Cardiac muscle cell (in vitro differentiated cells and primary cell): ENCODE results near the gene TFCP2L1. TPM values are rescaled to one million over a fixed set of nuclear protein-coding genes. Genes with fewer than 3 reads are reported as not detected.

Experiments
- DNase-seq, 2 donors: peaks; one replicate each; pipeline versions ENCODE4 v3.0.0 to v3.0.0-alpha.2; 2010 to 2017; ENCODE audit warnings: low read depth in 1 of 2, low spot score in 1 of 2
- H3K27ac ChIP-seq: fragments of 200-600 bp; sonication (generic); 2 replicates; pipeline ENCODE4 v1.5.1; 2016
- H3K27me3 ChIP-seq: fragments of 200-600 bp; sonication (generic); 2 replicates; pipeline ENCODE4 v1.6.0; 2016; ENCODE audit warnings: control low read depth
- H3K36me3 ChIP-seq: fragments of 200-600 bp; sonication (generic); 2 replicates; pipeline ENCODE4 v1.5.1; 2016; ENCODE audit warnings: control low read depth
- H3K4me1 ChIP-seq: fragments of 200-600 bp; sonication (generic); 2 replicates; pipeline ENCODE4 v1.8.1; 2017; ENCODE audit warnings: low read depth, mild to moderate bottlenecking, mixed run types
- H3K4me3 ChIP-seq: fragments of 200-600 bp; sonication (generic); 2 replicates; pipeline ENCODE4 v1.5.1; 2016; ENCODE audit warnings: mild to moderate bottlenecking
- H3K9me3 ChIP-seq: fragments of 200-600 bp; sonication (generic); 2 replicates; pipeline ENCODE4 v1.5.1; 2017; ENCODE audit warnings: low read depth, mild to moderate bottlenecking, control low read depth
- polyA plus RNA-seq: library from polyadenylated mRNA; unstranded; fragments of >200 nt; fragmentation: Nextera tagmentation; extraction: Ambion mirVana; gene quantifications from 2 replicates; pipeline ENCODE4 v1.2.1, GENCODE V29; 2016
- total RNA-seq: library from RNA; depleted of rRNA; stranded (reverse); fragments of >200 nt; gene quantifications from 2 replicates; pipeline ENCODE4 v1.2.3, GENCODE V29; 2016
- TF ChIP-seq, protein P1 (sequence below): IDR thresholded peaks from 2 replicates; pipeline ENCODE4 v1.5.1; 2012; ENCODE audit warnings: low read depth, mild to moderate bottlenecking, low read length

TFCP2L1 gene
- total and polyA plus RNA-seq, 2 experiments from 2014 or later = 0.31 TPM; not detected in 1

GRCh38 chr2:121287146-121287798 is 2.3 kb upstream of the TFCP2L1 start:
- H3K27me3 ChIP-seq = peaks cover 51% of the 10 kb centered on the region
- H3K9me3 ChIP-seq = no peaks in the 10 kb centered on the region
- no peak for DNase-seq
- H3K27ac ChIP-seq = no peak overlapping the region
- no peaks in the 10 kb centered on the region for H3K36me3 ChIP-seq
- TF ChIP-seq, protein P1, sequence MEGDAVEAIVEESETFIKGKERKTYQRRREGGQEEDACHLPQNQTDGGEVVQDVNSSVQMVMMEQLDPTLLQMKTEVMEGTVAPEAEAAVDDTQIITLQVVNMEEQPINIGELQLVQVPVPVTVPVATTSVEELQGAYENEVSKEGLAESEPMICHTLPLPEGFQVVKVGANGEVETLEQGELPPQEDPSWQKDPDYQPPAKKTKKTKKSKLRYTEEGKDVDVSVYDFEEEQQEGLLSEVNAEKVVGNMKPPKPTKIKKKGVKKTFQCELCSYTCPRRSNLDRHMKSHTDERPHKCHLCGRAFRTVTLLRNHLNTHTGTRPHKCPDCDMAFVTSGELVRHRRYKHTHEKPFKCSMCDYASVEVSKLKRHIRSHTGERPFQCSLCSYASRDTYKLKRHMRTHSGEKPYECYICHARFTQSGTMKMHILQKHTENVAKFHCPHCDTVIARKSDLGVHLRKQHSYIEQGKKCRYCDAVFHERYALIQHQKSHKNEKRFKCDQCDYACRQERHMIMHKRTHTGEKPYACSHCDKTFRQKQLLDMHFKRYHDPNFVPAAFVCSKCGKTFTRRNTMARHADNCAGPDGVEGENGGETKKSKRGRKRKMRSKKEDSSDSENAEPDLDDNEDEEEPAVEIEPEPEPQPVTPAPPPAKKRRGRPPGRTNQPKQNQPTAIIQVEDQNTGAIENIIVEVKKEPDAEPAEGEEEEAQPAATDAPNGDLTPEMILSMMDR = no peak
- no peak overlapping the region for H3K4me3 ChIP-seq
- H3K4me1 ChIP-seq = no peaks in the 10 kb centered on the region

DNA sequence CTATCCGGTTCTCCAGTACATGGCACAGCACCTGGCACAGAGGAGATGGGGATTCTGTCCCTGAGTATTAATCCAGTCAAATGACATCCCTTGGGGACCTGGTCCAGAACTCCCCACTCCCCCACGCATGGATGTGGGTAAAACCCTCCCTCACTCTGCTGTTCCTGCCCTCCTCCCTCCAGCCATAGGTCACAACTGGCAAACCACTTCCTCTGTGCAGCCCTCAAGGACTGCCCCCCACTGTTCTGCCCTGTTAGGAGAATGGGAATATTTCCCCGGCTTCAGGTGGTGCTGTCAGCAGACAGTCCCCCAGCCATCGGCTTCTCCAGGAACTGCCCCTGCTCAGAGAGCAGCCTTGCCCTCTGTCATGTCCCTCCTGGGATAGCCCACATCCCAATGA is 1.5 kb upstream of the TFCP2L1 start:
- Histone ChIP-seq H3K4me3 (no peak overlapping the region), H3K4me1 (no peaks in the 10 kb centered on the region), H3K27ac (no peak overlapping the region), H3K36me3 (no peaks in the 10 kb centered on the region), H3K9me3 (no peaks in the 10 kb centered on the region), H3K27me3 (peaks cover 59% of the 10 kb centered on the region)
- TF ChIP-seq, protein P1 = no peak
- DNase-seq = no peak

DNA sequence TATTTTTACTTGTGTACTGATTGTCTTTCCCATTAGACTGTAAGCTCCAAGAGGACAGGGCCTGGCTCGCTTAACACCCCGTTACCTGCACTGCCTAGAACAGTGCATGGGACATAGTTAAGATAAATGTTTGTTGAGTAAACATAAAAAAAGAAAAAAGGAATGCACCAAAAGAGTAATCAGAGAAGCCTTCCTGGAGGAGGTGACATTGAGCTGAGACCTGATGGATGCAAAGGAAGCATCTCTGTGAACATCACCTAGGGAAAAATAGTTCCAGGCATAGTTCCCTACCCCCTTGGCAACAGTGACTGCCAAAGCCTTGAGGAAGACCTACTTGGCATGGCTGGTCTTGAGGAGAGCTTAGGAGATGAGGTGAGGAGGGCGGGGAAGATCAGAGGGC is 924 bp upstream of the TFCP2L1 start:
- DNase-seq = no peak
- H3K4me1 ChIP-seq = no peaks in the 10 kb centered on the region
- TF ChIP-seq, protein P1 = no peak
- no peaks in the 10 kb centered on the region for H3K9me3 ChIP-seq
- no peaks in the 10 kb centered on the region for H3K36me3 ChIP-seq
- H3K27ac ChIP-seq = no peak overlapping the region
- H3K4me3 ChIP-seq = no peak overlapping the region
- peaks cover 65% of the 10 kb centered on the region for H3K27me3 ChIP-seq

DNA sequence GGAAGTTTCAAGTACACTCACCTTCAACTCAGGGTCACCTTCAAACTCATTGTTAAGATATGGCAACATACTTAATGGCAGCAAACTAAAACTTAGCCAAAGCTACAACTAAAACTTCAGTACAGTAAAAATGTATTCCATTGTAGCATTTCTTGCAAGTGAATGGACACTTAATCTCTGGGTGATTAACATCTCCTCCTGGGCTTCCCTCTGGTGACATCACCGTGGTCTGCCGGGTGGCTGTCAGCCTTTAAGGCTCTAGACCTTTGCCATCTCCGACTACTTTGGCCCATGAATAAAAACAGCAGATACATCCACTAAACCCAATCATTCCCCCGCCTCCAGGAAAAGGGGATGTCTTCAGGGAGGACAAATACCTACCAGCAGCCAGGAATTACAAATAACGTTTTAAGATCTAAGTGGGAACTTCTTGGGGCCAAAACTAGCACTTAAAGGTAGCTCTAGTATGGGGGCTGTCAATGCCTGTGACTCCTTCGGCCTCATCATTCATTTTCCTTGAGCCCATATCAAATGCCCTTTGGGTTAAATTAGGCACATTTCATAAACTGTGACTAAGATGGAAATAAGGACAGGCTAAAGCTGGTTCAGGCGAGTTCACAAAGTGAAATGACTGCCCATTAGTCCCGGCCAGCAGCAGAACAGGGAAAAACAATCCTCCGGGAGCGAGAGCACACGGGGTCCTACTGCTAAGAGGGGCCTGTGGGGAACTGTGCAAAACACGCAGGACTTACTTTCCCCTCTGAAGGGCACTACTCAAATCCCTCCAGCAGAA is 1.1 kb downstream of the TFCP2L1 start:
- Histone ChIP-seq H3K27ac (no peak overlapping the region), H3K27me3 (peaks cover 79% of the 10 kb centered on the region), H3K36me3 (no peaks in the 10 kb centered on the region), H3K9me3 (no peaks in the 10 kb centered on the region), H3K4me1 (no peaks in the 10 kb centered on the region), H3K4me3 (no peak overlapping the region)
- DNase-seq = no peak
- TF ChIP-seq, protein P1 = no peak

- Histone ChIP-seq H3K4me3 (no peak overlapping the region), H3K27ac (no peak overlapping the region), H3K36me3 (no peaks in the 10 kb centered on the region), H3K27me3 (peaks cover 79% of the 10 kb centered on the region), H3K4me1 (no peaks in the 10 kb centered on the region), H3K9me3 (no peaks in the 10 kb centered on the region)
- DNase-seq = no peak
- TF ChIP-seq, protein P1 = no peak
Observed at GRCh38 chr2:121282800-121283385, 2.1 kb downstream of the TFCP2L1 start.
